Nephron (organoid): ENCODE results near the gene CTIF.

Source experiments
- H3K27ac Mint-ChIP-seq, 3 experiments: 2 replicates each; pipeline ENCODE4 v1.8.0; 2020; ENCODE audit warnings: mixed read lengths in 3 of 3, mild to moderate bottlenecking in 2 of 3, moderate library complexity in 1 of 3
- H3K27me3 Mint-ChIP-seq: 2 replicates; pipeline ENCODE4 v1.8.0; 2021; ENCODE audit warnings: low read depth, mild to moderate bottlenecking, moderate library complexity, mixed read lengths
- H3K36me3 Mint-ChIP-seq: 2 replicates; pipeline ENCODE4 v1.8.0; 2020; ENCODE audit warnings: low read depth, mixed read lengths
- H3K4me1 Mint-ChIP-seq: 2 replicates; pipeline ENCODE4 v1.8.0; 2020; ENCODE audit warnings: mixed read lengths
- H3K4me3 Mint-ChIP-seq, 3 experiments: 2 replicates each; pipeline ENCODE4 v1.8.0; 2020; ENCODE audit warnings: mild to moderate bottlenecking in 3 of 3, mixed read lengths in 3 of 3, moderate library complexity in 2 of 3
- H3K9me3 Mint-ChIP-seq: 2 replicates; pipeline ENCODE4 v1.8.0; 2020; ENCODE audit warnings: mixed read lengths
- CTCF ChIP-seq, 3 experiments: fragments of 200-600 bp; sonication (generic); IDR thresholded peaks; one replicate each; pipeline ENCODE4 v1.5.0; 2021; ENCODE audit warnings: antibody characterized with exemption in 3 of 3; ENCODE audit not compliant: unreplicated experiment in 3 of 3

The CTIF gene

DNA sequence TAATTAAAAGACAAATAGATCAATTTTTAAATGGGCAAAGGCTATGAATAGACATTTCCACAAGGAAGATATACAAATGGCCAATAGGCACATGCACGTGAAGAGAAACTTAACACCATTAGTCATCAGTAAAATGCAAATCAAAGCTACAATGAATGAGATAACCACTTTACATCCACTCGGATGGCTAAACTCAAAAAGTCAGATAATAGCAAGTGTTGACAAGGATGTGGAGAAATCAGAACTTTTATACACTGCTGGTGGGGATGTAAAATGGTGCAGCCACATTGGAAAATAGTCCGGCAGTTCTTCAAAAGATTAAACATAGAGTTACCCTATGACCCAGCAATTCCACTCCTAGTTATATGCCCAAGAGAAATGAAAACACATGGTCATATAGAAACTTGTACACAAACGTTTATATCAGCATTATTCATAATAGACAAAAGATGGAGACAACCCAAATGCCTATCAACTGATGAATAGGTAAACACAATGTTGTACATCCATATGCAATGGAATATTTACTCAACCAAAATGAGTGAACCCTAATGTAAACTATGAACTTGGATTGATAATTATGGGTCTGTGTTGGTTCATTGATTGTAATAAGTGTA, 360.8 kb downstream of the CTIF start:
- no peak for TF ChIP-seq CTCF (IDR thresholded peaks at IDR 0.05; ENCODE audit: unreplicated experiment in 3 of 3)
- peaks cover 7% of the 10 kb centered on the region for H3K27me3 Mint-ChIP-seq
- no peak overlapping the region for H3K4me3 Mint-ChIP-seq
- peak overlapping the region in 2 of 3 experiments; percentile 86 to 100 for H3K27ac Mint-ChIP-seq
- H3K9me3 Mint-ChIP-seq, result peaks cover 17% of the 10 kb centered on the region
- H3K4me1 Mint-ChIP-seq, result peaks cover 57% of the 10 kb centered on the region
- peaks cover 6% of the 10 kb centered on the region for H3K36me3 Mint-ChIP-seq

GRCh38 chr18:48900469-48900868, 361.6 kb downstream of the CTIF start:
- TF ChIP-seq CTCF (IDR thresholded peaks at IDR 0.05; ENCODE audit: unreplicated experiment in 3 of 3), result no peak
- Mint-ChIP-seq H3K4me3 (no peak overlapping the region), H3K27ac (peak overlapping the region; percentile 40 to 100 (median 86)), H3K27me3 (peaks cover 7% of the 10 kb centered on the region), H3K9me3 (peaks cover 24% of the 10 kb centered on the region), H3K36me3 (peaks cover 13% of the 10 kb centered on the region), H3K4me1 (peaks cover 52% of the 10 kb centered on the region)

- Mint-ChIP-seq H3K4me3 (no peak overlapping the region), H3K9me3 (peaks cover 25% of the 10 kb centered on the region), H3K36me3 (peaks cover 14% of the 10 kb centered on the region), H3K27ac (peak overlapping the region; percentile 49 to 100 (median 86)), H3K27me3 (peaks cover 7% of the 10 kb centered on the region), H3K4me1 (peaks cover 47% of the 10 kb centered on the region)
- no peak for TF ChIP-seq CTCF (IDR thresholded peaks at IDR 0.05; ENCODE audit: unreplicated experiment in 3 of 3)
Measured at GRCh38 chr18:48901145-48902022, 362.6 kb downstream of the CTIF start.

DNA sequence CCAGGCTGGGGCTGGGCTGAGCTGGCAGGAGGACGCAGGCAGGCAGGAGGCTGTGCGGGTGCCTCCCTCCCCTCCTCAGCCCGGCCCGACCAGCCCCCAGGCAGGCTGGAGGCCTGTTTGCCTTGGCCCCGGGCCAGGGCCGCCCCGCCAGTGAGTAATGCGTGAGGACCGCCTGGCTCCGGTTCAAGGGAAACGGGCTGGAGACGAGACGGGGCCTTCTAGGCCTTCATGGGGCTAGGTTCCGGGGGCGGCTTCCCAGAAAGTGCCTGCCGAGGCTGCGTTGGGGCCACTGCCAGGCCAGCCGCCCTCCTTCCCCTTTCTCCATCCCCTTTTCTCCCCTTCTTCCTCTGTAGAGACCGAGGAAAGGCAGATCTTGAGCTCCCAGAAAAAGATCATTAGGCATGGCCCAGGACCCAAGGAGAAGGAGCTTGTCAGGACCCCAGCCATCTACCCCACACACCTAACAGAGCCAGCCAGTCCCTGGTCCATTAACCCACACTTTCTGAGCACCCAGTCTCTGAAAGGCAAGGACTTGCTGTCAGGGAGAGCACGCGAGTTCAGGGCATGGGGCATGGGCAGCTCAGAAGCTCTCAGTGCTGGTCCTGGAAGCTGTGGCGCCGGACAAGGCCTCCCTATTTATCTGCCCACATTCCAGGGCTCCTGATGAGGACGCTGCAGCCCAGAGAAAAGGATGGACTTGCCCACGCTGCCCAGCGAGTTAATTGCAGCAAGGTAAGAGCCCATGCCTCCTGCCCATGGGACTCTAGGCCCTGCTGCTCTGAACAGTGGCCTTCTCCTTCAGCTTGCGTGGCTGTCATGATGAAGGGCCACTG, 363.4 kb downstream of the CTIF start:
- H3K4me1 Mint-ChIP-seq, result peaks cover 40% of the 10 kb centered on the region
- peaks cover 25% of the 10 kb centered on the region for H3K9me3 Mint-ChIP-seq
- H3K27me3 Mint-ChIP-seq, result peaks cover 7% of the 10 kb centered on the region
- TF ChIP-seq CTCF (IDR thresholded peaks at IDR 0.05; ENCODE audit: unreplicated experiment in 3 of 3), result no peak
- H3K27ac Mint-ChIP-seq, result peak overlapping the region; percentile 98 to 100 (median 99)
- peaks cover 14% of the 10 kb centered on the region for H3K36me3 Mint-ChIP-seq
- peak overlapping the region in 2 of 3 experiments; percentile 4 to 74 for H3K4me3 Mint-ChIP-seq

GRCh38 chr18:48902856-48903601, 364.2 kb downstream of the CTIF start:
- TF ChIP-seq CTCF (IDR thresholded peaks at IDR 0.05; ENCODE audit: unreplicated experiment in 3 of 3), result no peak
- peak overlapping the region in 1 of 3 experiments; percentile 37 for H3K4me3 Mint-ChIP-seq
- H3K4me1 Mint-ChIP-seq, result peaks cover 39% of the 10 kb centered on the region
- H3K27me3 Mint-ChIP-seq, result peaks cover 7% of the 10 kb centered on the region
- H3K36me3 Mint-ChIP-seq, result peaks cover 14% of the 10 kb centered on the region
- H3K27ac Mint-ChIP-seq, result peak overlapping the region; percentile 98 to 100 (median 99)
- H3K9me3 Mint-ChIP-seq, result peaks cover 25% of the 10 kb centered on the region
